H4 (cell line): Measurements from ENCODE around the gene MGP. TPM values are rescaled to one million over a fixed set of nuclear protein-coding genes. Genes with fewer than 3 reads are reported as not detected.
A peak's percentile ranks its signal among the peaks of the same experiment; 100 is the strongest.

Source experiments
- DNase-seq: peaks from one replicate; pipeline ENCODE4 v3.0.0-alpha.2; 2015; ENCODE audit warnings: low spot score
- total RNA-seq: library from RNA; depleted of rRNA; stranded (reverse); fragments of >200 nt; shearing (Covaris generic); gene quantifications from 2 replicates; pipeline ENCODE4 v1.2.3, GENCODE V29; 2014

The MGP gene
- total RNA-seq, 1 experiment from 2014 or later: 42.8 TPM

DNA sequence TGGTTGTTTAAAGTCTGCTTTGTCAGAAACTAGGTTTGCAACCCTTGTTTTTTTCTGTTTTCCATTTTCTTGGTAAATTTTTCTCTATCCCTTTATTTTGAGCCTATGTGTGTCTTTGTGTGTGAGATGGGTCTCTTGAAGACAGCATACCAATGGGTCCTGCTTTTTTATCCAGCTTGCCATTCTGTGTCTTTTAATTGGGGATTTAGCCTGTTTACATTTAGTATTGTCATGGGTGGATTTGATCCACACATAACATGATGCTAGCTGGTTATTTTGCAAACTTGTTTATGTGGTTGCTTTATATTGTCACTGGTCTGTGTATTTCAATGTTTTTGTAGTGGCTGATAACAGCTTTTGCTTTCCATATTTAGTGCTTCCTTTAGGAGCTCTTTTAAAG lies 25.2 kb downstream of the MGP start:
- no peak for DNase-seq

GRCh38 chr12:14858513-14858912 lies 27.1 kb downstream of the MGP start:
- no peak for DNase-seq

- DNase-seq: peak; percentile 58
Measured at GRCh38 chr12:14854586-14855183, 31.0 kb downstream of the MGP start.

- DNase-seq: no peak
Measured at GRCh38 chr12:14853961-14854360, 31.7 kb downstream of the MGP start.

- DNase-seq: no peak
Measured at GRCh38 chr12:14852880-14853279, 32.8 kb downstream of the MGP start.

GRCh38 chr12:14850929-14851663 lies 34.6 kb downstream of the MGP start:
- no peak for DNase-seq

- no peak for DNase-seq
Measured at GRCh38 chr12:14849661-14850060, 36.0 kb downstream of the MGP start.

DNA sequence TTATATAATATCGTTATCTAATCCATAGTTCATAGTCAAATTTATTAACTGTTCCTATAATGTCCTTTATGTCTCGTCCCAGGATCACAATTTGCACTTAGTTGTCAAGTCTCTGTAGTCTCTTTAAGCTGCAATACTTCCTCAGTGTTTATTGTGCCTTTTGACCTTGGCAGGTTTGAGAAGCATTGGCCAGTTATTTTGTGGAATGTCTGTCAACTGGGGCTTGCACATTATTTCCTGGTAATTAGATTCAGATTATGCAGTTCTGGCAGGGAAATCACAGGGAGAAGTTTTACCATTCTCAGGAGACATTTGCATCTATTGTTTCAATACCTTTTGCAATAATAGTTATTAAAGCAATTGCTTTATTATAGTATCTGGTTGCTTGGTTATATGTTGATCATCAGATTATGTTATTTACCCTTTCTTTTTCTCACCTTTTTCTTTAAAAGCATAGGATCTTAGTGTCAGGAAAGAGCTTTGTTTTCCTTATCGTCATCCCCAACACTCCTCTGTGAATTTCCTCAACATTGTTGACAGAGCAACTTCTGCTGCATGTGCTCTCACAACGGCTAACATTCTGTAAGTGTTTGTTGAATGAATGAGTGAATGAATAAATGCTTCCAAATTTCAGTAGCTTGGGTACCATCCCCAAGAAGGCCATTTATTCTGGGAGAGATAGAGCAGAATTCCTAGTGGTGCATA lies 38.6 kb downstream of the MGP start:
- no peak for DNase-seq

- DNase-seq: peak; percentile 25
Measured at GRCh38 chr12:14846042-14846587, 39.5 kb downstream of the MGP start.

DNA sequence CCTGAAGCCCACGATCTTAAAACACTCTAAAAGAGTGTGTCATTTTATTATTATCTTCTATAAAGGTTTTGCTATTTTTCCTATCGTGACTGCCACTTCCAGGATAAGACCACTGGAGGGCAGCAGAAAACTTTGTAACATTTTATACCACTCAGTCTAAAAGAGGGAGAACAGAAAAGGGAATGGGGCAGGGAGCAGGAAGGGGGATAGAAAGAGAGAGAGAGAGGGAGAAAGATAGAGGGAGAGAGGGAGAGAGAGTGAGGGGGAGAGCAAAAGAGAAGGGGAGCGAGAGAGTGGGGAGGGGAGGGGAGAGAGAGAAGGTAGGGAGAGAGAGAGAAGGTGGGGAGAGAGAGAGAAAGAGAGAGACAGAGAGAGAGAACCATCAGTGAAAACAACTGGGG lies 40.3 kb downstream of the MGP start:
- peak; percentile 69 for DNase-seq

DNA sequence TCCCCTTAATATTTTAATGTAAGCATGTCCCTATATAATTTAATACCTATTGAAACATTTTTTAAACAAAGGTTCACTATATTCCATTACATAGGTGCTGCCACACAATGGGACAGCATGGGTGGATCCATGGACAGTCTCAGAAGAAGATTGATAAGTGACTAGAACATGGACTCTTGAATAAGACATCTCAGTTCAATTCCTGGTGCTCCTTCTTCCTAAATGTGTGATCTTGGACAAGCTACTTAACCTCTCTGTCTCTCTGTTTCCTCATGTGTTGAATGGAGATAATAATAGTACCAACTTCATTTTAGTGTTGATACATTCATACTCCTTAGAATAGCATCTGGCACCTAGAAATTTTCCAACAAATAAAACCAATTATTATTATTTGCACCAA lies 41.3 kb downstream of the MGP start:
- DNase-seq: no peak

DNA sequence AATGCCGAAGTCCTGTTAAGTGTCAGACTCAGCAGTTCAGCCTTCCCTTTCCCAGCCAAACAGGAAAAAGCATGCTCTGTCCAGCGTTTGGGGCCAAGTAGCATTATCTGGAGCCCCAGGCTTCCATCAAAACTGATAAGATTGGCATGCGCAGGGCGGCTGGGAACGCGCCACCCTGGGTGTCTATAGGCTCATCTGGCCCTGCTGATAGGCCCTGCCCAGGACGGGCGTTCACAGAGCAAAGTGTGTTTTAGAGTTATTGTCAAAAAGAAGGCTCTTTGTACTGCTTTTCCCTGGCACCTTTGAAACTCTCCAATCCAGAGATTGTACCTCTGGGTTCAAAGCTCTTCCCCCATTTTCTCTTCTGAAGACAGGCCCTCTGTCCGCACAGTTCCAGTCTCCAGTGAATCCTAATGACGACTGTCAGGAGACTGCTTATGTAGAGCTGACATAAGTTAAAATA lies 42.2 kb downstream of the MGP start, which contains the start of gene ART4:
ART4 (minus strand) TSS at position 102 of the 463 bp plus-strand sequence. CDS start 413 bp downstream, outside the sequence.
- no peak for DNase-seq

- DNase-seq: no peak
Measured at GRCh38 chr12:14842315-14842714, 43.3 kb downstream of the MGP start.

DNA sequence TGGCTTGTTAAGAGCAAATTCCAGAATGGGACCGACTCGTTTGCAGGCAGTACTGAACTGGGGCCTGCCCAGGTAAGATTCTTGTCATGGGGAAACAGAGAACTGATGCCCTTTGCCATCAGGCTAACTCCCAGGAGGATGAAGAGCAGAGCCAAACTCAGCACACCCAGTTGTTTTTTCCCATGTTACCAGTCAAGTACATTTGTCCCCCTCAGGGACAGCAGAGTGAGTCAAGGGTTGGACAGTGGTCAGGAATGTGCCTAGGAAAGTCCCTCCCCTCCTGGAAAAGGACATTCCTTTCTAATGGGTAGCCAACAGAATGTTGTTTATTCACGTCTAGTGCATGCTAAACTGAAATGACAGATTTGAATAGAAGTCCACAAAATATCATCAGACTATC lies 43.9 kb downstream of the MGP start:
- peak; percentile 56 for DNase-seq

- no peak for DNase-seq
Measured at GRCh38 chr12:14840616-14841015, 45.0 kb downstream of the MGP start.

GRCh38 chr12:14839262-14839661 lies 46.4 kb downstream of the MGP start:
- DNase-seq: no peak

GRCh38 chr12:14836336-14837210 lies 49.1 kb downstream of the MGP start:
- DNase-seq: peak; percentile 83

DNA sequence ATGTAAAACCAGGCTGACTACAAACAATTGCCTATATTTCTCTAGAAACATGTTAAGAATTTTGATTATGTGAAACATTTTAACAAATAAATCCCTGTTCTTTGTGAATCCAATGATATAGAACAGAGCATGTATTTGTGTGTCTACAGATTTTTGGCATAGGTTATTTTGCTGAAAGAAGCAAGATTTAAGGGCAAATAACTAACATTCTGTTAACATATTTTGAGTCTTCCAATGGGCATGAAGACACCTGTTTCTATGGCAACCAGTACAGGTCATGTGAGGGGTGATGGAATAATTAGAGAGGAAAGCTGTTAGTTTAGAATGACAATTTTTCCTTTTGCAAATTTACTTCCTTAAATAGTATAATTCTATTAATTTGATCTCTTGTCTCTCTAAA lies 51.1 kb downstream of the MGP start:
- no peak for DNase-seq

GRCh38 chr12:14833952-14834351 lies 51.7 kb downstream of the MGP start:
- DNase-seq: peak; percentile 18

DNA sequence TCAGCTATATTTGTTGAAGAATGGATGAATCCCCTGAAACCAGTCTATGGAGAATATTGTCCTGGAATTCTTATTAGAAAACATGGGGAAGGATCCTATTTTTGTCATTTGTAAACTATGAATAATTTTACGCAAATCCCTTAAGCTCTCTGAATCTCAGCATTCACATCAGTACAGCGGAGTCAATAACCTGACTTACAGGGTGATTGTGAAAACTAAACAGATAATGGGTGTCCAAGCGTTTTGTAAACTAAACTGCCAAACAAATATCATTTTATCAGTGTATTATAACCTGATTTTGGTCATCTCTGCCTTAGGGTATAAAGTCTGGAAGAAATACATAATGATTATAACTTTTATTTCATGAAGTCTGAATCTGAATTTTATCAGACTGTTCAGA lies 52.3 kb downstream of the MGP start:
- no peak for DNase-seq
